Measurements from ENCODE around the gene EN1. TPM values are rescaled to one million over a fixed set of nuclear protein-coding genes. Genes with fewer than 3 reads are reported as not detected.

Gene EN1
- total RNA-seq, 1 experiment from 2014 or later, result not detected

DNA sequence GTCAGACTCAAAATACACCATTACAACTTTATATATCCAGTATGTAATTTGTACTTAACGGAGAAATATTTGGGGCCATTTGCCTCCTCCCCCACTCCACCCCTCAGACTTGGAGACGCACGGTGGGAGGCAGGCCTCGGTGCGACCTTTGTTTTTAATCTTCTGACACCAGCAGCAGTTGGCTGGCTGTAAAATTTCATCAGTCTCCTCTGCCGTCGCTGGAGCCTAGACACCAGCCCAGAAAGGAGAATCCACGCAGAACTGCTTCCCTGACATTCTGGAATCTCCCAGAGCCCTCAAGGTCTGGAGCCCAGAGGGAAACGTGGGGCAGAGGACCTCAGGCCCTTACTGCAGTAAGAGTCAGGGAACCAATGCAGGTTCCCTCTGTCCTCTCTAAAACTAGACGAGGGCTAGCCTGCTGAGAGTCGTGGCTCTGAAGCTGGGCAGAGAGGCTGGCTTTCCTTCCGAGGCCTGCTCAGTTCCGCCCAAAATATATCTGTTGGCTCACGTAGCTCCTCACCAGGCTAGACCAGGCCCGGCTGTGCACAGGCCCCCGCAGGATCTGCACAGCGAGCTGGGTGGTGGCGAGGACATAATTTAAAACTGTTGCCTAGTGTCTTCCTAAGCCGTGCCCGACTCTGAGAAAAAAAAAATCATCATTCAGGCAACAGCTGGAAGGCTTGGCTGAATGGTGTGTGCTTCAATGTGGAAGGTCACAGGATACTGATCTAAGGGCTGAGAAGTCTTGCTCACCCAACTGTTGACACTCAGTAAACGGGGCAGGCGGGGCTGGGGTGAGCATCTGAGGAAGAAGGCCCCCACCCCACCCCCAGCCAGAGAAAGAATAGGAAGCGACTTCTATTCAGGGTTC is 40.4 kb downstream of the EN1 start (continued):
- TF ChIP-seq FOXP4 (CRISPR knock-in tag; IDR thresholded peaks at IDR 0.05) (no peak), ATF6 (CRISPR knock-in tag; IDR thresholded peaks at IDR 0.05) (no peak), ZNF423 (CRISPR knock-in tag; IDR thresholded peaks at IDR 0.05) (no peak), SMAD3 (CRISPR knock-in tag; IDR thresholded peaks at IDR 0.05; ENCODE audit: borderline replicate concordance) (no peak), ZNF121 (CRISPR knock-in tag; IDR thresholded peaks at IDR 0.05) (no peak), ZNF219 (CRISPR knock-in tag; IDR thresholded peaks at IDR 0.05; ENCODE audit: borderline replicate concordance) (no peak), RELA (CRISPR knock-in tag; IDR thresholded peaks at IDR 0.05; ENCODE audit: borderline replicate concordance) (no peak)
- TF ChIP-seq, protein P1, sequence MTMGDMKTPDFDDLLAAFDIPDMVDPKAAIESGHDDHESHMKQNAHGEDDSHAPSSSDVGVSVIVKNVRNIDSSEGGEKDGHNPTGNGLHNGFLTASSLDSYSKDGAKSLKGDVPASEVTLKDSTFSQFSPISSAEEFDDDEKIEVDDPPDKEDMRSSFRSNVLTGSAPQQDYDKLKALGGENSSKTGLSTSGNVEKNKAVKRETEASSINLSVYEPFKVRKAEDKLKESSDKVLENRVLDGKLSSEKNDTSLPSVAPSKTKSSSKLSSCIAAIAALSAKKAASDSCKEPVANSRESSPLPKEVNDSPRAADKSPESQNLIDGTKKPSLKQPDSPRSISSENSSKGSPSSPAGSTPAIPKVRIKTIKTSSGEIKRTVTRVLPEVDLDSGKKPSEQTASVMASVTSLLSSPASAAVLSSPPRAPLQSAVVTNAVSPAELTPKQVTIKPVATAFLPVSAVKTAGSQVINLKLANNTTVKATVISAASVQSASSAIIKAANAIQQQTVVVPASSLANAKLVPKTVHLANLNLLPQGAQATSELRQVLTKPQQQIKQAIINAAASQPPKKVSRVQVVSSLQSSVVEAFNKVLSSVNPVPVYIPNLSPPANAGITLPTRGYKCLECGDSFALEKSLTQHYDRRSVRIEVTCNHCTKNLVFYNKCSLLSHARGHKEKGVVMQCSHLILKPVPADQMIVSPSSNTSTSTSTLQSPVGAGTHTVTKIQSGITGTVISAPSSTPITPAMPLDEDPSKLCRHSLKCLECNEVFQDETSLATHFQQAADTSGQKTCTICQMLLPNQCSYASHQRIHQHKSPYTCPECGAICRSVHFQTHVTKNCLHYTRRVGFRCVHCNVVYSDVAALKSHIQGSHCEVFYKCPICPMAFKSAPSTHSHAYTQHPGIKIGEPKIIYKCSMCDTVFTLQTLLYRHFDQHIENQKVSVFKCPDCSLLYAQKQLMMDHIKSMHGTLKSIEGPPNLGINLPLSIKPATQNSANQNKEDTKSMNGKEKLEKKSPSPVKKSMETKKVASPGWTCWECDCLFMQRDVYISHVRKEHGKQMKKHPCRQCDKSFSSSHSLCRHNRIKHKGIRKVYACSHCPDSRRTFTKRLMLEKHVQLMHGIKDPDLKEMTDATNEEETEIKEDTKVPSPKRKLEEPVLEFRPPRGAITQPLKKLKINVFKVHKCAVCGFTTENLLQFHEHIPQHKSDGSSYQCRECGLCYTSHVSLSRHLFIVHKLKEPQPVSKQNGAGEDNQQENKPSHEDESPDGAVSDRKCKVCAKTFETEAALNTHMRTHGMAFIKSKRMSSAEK (CRISPR knock-in tag; IDR thresholded peaks at IDR 0.05; ENCODE audit: borderline replicate concordance), result no peak

GRCh38 chr2:118805064-118805690 is 42.3 kb downstream of the EN1 start:
- peaks cover 47% of the 10 kb centered on the region for H3K4me1 Mint-ChIP-seq
- H3K27ac Mint-ChIP-seq, result no peak overlapping the region
- POLR2A ChIA-PET, result no interaction called here
- H3K36me3 Mint-ChIP-seq, result no peaks in the 10 kb centered on the region
- no peak overlapping the region for H3K4me3 Mint-ChIP-seq
- CTCF ChIA-PET, result no interaction called here
- no peaks in the 10 kb centered on the region for H3K9me3 Mint-ChIP-seq
- H3K27me3 Mint-ChIP-seq (ENCODE audit: low read depth), result peaks cover 10% of the 10 kb centered on the region; the same call in 1 of the 2 replicates
- ATAC-seq, result no peak
- TF ChIP-seq SOX15 (CRISPR knock-in tag; IDR thresholded peaks at IDR 0.05) (no peak), IRF1 (CRISPR knock-in tag; IDR thresholded peaks at IDR 0.05) (no peak)
- TF ChIP-seq, protein P2, sequence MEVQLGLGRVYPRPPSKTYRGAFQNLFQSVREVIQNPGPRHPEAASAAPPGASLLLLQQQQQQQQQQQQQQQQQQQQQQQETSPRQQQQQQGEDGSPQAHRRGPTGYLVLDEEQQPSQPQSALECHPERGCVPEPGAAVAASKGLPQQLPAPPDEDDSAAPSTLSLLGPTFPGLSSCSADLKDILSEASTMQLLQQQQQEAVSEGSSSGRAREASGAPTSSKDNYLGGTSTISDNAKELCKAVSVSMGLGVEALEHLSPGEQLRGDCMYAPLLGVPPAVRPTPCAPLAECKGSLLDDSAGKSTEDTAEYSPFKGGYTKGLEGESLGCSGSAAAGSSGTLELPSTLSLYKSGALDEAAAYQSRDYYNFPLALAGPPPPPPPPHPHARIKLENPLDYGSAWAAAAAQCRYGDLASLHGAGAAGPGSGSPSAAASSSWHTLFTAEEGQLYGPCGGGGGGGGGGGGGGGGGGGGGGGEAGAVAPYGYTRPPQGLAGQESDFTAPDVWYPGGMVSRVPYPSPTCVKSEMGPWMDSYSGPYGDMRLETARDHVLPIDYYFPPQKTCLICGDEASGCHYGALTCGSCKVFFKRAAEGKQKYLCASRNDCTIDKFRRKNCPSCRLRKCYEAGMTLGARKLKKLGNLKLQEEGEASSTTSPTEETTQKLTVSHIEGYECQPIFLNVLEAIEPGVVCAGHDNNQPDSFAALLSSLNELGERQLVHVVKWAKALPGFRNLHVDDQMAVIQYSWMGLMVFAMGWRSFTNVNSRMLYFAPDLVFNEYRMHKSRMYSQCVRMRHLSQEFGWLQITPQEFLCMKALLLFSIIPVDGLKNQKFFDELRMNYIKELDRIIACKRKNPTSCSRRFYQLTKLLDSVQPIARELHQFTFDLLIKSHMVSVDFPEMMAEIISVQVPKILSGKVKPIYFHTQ (CRISPR knock-in tag; IDR thresholded peaks at IDR 0.05), result no peak
- no peak for DNase-seq (ENCODE audit: low spot score)
